IPS DF 4.7 (cell line): ENCODE data around the gene FARS2.

ENCODE experiments used
- DNase-seq: peaks from one replicate; pipeline ENCODE4 v3.0.0-alpha.2; 2013; ENCODE audit warnings: low spot score; ENCODE audit errors: extremely low read depth

FARS2 gene

GRCh38 chr6:5718231-5718947 is 457.1 kb downstream of the FARS2 start:
- no peak for DNase-seq

DNA sequence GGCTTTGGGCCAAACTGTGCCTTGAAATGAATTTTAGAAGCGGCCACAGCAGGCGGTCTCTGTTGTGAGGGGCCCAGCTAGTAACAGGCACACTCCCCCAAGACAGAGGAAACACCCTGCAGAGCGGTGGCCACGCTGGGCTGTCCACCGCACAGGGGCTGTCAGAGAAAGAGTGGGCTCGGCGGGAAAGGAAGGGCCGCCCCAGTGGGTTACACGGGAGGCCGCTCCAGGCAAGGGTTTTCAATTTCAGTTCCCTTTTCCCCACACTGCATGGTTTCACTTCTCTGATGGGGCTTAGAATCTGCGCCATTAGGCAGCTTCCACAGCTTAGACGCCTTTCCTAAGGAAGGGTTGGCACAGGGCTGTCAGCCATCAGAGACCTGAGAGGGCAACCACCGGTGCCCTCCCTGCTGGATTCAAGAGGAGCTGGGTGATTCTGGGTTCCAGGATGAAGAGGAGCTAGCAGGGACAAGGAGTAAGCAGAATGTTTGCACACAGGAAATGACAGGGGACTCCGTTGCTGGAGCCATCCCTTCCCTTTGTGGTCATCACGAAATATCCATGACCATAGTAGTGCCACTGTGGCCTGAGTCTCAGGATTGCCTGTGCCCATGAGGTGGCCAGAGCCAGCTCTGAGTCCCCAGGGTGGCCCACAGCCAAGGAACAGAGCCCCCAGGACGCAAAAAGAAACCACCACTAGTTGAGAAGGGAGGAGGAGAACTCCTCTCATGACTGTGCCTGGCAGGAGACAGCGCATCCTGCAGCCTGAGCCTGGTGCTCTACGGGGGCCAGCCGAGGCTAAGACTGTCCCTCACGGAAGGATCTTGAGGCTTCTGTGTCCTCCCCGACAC is 462.8 kb downstream of the FARS2 start:
- DNase-seq = no peak

GRCh38 chr6:5724911-5725310 is 463.6 kb downstream of the FARS2 start:
- no peak for DNase-seq

DNA sequence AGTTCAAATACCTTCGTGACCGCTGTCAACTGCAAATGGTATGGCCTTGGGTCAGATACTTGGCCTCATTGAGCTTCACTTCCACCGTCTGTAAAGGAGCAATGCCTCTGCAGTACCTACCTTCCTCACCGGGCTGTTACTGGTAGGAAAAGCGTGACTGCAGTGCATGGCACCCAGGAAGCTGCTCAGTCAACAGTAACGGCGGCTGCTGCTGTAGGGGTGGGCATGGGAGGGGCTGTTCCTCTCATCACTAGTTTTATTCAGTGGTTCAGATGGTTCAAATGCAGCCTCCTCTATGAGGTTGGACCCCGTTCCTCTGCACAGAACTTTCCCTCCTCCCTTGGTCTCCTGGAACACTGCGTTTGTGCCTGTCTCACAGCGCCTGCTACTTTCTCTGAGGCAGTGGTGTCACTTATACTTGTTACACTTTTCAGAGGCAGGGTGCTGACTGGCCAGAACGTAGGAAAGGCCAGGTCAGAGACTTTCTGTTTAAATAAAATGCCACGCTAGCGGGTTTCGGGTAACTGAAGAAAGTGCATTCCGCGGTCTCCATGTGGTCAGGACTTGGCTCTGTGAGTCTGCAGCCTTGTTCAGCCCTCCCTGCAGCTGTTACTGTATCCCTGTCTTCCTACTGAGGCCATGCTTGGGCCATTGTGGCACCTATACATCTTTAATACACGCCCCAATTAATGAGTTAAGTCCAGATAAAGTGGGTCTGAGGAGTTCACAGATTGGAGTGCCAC is 465.8 kb downstream of the FARS2 start:
- DNase-seq = no peak

GRCh38 chr6:5728351-5729079 is 467.2 kb downstream of the FARS2 start:
- DNase-seq = no peak

GRCh38 chr6:5729080-5729434 is 467.7 kb downstream of the FARS2 start:
- no peak for DNase-seq

DNA sequence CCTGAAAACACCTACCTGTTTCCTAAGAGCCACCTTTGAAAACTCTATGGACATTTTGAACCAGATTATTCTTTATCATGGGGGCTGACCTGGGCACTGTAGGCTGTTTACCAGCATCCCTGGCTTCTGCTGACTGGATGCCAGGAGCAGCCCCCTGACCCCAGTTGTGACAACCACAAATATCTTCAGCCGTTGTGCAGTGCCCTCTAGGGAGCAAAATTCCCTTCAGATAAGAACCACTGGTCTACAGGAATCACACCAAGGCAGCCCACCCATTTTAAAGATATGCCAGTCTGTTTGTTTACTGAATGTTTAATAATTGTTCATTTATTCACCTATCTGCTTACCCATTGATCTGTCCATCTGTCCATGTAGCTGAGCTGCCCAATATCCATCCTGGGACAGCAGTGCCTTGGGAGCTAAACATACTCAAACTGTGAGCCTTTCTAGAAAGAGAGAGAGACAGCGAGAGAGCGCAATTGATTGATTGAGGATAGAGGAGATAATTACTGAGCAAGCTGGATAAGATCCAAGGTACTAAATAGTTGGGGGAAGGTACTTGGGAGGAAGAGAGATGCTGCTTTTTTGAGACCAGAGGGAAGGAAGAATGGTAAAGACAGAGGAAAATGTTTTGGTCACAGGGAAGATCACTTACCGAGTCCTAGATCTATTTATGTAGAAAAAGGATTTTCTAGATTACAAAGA is 468.7 kb downstream of the FARS2 start:
- no peak for DNase-seq

- no peak for DNase-seq
These were observed 469.4 kb downstream of the FARS2 start for GRCh38 chr6:5730585-5731263.

DNA sequence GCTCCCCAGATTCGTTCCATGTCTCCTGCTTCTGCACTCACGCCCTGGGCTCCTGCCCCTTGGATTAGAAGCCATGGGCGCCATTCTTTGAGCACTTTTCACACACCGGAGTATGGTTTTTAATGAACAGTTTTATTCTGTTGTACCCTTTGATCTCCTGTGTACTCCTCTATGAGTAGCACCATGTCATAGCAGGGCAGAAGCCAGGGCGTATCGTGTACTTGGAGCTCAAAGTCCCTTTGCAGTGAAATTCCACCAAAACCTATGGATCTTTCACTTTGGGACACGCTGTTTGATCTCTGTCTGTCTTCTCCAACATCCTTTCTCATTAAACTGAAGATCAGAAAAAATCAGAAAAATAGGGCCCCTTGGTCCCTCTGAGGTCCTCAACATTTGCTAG is 470.1 kb downstream of the FARS2 start:
- DNase-seq = no peak

DNA sequence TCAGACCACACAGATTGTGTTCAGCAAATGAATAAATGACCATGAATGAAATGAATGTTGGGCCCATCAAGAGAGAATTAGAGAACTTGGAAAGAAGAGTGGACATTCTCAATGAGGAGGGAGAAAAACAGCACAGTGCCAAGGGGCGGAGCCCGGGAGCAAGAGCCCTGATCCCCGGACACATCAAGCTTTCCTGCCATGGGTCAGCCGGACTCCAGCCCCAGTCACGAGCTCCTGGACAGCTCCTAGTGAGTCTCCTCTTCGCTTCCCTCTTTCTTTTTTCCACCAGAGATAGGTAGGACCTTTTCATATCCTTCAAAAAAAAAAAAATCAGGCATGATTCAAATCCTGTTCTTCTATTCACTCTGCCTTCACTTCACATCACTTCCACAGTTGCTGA is 471.2 kb downstream of the FARS2 start:
- no peak for DNase-seq

DNA sequence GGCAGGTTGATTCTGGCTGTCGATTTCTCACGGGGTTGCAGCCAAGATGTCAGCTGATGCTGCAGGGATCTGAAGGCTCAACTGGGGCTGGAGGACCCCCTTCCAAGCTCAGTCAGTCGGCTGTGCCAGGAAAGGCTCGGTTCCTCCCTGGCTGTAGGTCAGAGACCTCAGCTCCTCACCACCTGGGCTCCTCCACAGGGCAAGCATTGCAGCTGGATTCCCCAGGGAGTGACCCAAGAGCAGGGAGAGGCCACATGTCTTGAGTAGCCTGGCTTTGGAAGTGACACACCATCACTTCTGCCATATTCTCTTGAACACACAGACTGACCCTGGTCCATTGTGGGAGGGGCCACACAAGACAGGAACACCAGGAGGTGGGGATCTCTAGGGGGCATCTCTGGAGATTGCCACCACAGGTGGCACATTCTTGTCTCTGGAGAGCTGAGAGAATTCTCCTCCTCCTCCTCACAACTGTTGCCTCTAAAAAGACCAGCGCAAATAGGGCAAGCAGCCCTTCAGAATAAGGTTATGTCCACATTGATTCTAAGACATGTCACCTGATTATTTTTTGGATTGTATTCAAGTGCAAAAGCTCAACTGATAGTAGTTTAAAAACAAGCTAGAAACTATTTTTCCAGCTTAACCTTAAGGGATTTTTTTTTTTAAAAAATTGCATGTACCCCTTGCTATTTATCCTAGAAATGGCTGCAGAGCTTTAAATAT is 474.9 kb downstream of the FARS2 start:
- no peak for DNase-seq

DNA sequence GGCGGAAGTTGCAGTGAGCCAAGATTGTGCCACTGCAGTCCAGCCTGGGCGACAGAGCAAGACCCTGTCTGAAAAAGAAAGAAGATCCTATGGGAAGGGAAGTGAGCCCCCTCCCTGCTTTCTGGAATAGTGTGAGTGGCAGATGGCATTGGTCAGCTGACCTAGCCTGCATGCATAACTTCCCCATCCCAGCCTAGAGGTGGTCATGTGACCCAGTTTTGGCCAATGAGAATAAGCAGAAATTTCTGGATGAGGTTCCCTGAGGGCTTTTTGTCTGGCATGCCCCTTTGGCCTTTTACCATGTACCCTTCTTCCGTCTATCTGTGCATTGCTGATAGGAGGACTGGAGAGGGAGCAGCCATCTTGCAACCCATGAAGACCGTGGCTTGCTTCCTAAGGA is 476.1 kb downstream of the FARS2 start:
- no peak for DNase-seq

GRCh38 chr6:5738211-5738610 is 476.9 kb downstream of the FARS2 start:
- DNase-seq = no peak

GRCh38 chr6:5744497-5744896 is 483.2 kb downstream of the FARS2 start:
- DNase-seq = no peak

DNA sequence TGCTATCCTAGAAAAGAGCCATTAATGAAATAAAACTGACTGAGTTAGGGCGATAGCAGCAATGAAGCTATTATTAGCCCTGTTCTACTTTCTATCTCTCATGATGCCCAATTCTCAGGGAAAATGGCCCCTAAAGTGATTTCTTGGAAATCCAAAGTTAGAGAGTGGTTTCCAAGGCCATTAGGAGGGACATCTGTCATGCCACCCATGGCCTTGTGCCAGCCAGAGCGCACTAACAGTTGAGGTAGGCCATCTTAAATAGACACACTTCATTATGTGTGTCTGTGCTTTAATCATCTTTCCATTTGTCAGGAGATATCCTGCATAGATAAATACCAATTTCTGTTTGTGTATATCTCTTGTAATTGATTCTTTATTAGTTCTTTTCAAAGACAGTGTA is 483.8 kb downstream of the FARS2 start:
- no peak for DNase-seq

- no peak for DNase-seq
These were observed 484.9 kb downstream of the FARS2 start for GRCh38 chr6:5746053-5746758.

GRCh38 chr6:5746759-5747130 is 485.4 kb downstream of the FARS2 start:
- no peak for DNase-seq

- DNase-seq = no peak
These were observed 486.1 kb downstream of the FARS2 start for GRCh38 chr6:5747379-5747778.

- no peak for DNase-seq
These were observed 487.8 kb downstream of the FARS2 start for GRCh38 chr6:5749016-5749650.
